HepG2 (cell line): ENCODE data around the gene TOMM40L. TPM values are rescaled to one million over a fixed set of nuclear protein-coding genes. Genes with fewer than 3 reads are reported as not detected.

Source experiments
- FOXP4 ChIP-seq: sonication (generic); formaldehyde crosslinking; IDR thresholded peaks from 2 replicates; pipeline ENCODE4 v1.4.0; 2020; ENCODE audit warnings: missing genetic modification reagents
- GRHL1 ChIP-seq: sonication (generic); formaldehyde crosslinking; conservative IDR thresholded peaks from 2 replicates; pipeline ENCODE4 v1.8.0; 2022; ENCODE audit warnings: missing genetic modification reagents
- IKZF5 ChIP-seq: IDR thresholded peaks from 2 replicates; pipeline ENCODE4 v1.6.1; 2018; ENCODE audit warnings: missing genetic modification reagents, mild to moderate bottlenecking, missing compliant biosample characterization
- MAFF ChIP-seq: IDR thresholded peaks from 2 replicates; pipeline ENCODE4 v1.6.1; 2011; ENCODE audit warnings: low read depth, low read length, improper control_type of control experiment
- MEIS1 ChIP-seq: sonication (generic); formaldehyde crosslinking; IDR thresholded peaks from 2 replicates; pipeline ENCODE4 v1.9.0; 2021; ENCODE audit warnings: mild to moderate bottlenecking, missing genetic modification reagents, moderate library complexity, borderline replicate concordance
- NR2C2 ChIP-seq: sonication (generic); formaldehyde crosslinking; IDR thresholded peaks from 2 replicates; pipeline ENCODE4 v1.4.0; 2020; ENCODE audit warnings: missing genetic modification reagents, mild to moderate bottlenecking, moderate library complexity, borderline replicate concordance
- RARG ChIP-seq: sonication (generic); formaldehyde crosslinking; IDR thresholded peaks from 2 replicates; pipeline ENCODE4 v1.4.0; 2020; ENCODE audit warnings: low read depth, mild to moderate bottlenecking, missing genetic modification reagents
- TFAP4 ChIP-seq: sonication (generic); IDR thresholded peaks from 2 replicates; pipeline ENCODE4 v1.6.1; 2016; ENCODE audit warnings: low read depth, borderline replicate concordance
- TIGD3 ChIP-seq: sonication (generic); formaldehyde crosslinking; IDR thresholded peaks from 2 replicates; pipeline ENCODE4 v1.5.1; 2020; ENCODE audit warnings: mild to moderate bottlenecking, missing genetic modification reagents, borderline replicate concordance
- ZNF263 ChIP-seq: sonication (generic); formaldehyde crosslinking; IDR thresholded peaks from 2 replicates; pipeline ENCODE4 v1.4.0; 2020; ENCODE audit warnings: missing genetic modification reagents
- ZNF407 ChIP-seq: sonication (generic); formaldehyde crosslinking; IDR thresholded peaks from one replicate; pipeline ENCODE4 v1.5.1; 2020; ENCODE audit warnings: mild to moderate bottlenecking, missing genetic modification reagents; ENCODE audit errors: not compliant biosample characterization
- polyA plus RNA-seq, 8 experiments: library from polyadenylated mRNA; depleted of rRNA in 3 of 8; stranded (reverse) in 7 of 8; unstranded in 1 of 8; fragments of >200 nt; fragmentation: Illumina TruSeq in 4 of 8; extraction: Trizol in 4 of 8; gene quantifications; 2 replicates each; pipeline versions ENCODE4 v1.2.1 to v1.2.3, GENCODE V29; 2011 to 2016; ENCODE audit warnings: low read depth in 4 of 8, missing spikeins in 1 of 8, mixed read lengths in 1 of 8; ENCODE audit not compliant: insufficient read depth in 1 of 8
- total RNA-seq, 5 experiments: library from RNA; depleted of rRNA; stranded (reverse); fragments of >200 nt; fragmentation: Illumina TruSeq; extraction: Trizol; gene quantifications; 2 replicates each; pipeline ENCODE4 v1.2.3, GENCODE V29; 2016; ENCODE audit warnings: low read depth in 1 of 5

TOMM40L gene
- total and polyA plus RNA-seq, 2 of the 13 experiments (the other 11 are each of a cell fraction or from before 2014, with no cell fraction given) = 14.1 to 26.2 TPM

- peak; percentile 43; the same call in 1 of the 2 replicates for TF ChIP-seq TIGD3 (CRISPR knock-in tag)
- TF ChIP-seq IKZF5 = 0 out of 2 replicates have a peak, but pooled peaks have one; percentile 54
- peak; percentile 72 for TF ChIP-seq MEIS1 (CRISPR knock-in tag)
- no peak for TF ChIP-seq ZNF263
- peak; percentile 78 for TF ChIP-seq NR2C2 (CRISPR knock-in tag)
- peak; percentile 84 for TF ChIP-seq ZNF407 (CRISPR knock-in tag)
- TF ChIP-seq TFAP4 = peak; percentile 34; the same call in 1 of the 2 replicates
- no peak for TF ChIP-seq GRHL1
- no peak for TF ChIP-seq FOXP4 (CRISPR knock-in tag)
- TF ChIP-seq RARG (CRISPR knock-in tag) = peak; percentile 73; the same call in 1 of the 2 replicates
- no peak for TF ChIP-seq MAFF
Measured at GRCh38 chr1:161177112-161177935, 48.5 kb upstream of the TOMM40L start, which contains the start of gene B4GALT3 (continued).
